Fibroblast of the aortic adventitia (primary cell): Measurements from ENCODE around the gene KLK12. TPM values are rescaled to one million over a fixed set of nuclear protein-coding genes. Genes with fewer than 3 reads are reported as not detected.

Experiments
- DNase-seq: peaks from one replicate; pipeline ENCODE4 v3.0.0-alpha.2; 2010; ENCODE audit warnings: low read depth
- H3K4me3 ChIP-seq: 2 replicates; pipeline ENCODE4 v1.5.1; 2011; ENCODE audit warnings: low read depth, mild to moderate bottlenecking, control low read depth, low read length, moderate library complexity
- CTCF ChIP-seq: IDR thresholded peaks from 2 replicates; pipeline ENCODE4 v1.5.1; 2011; ENCODE audit warnings: mild to moderate bottlenecking, low read length, control low read depth, inconsistent platforms; ENCODE audit not compliant: insufficient read depth
- total RNA-seq: library from RNA; depleted of rRNA; stranded (reverse); fragments of >200 nt; gene quantifications from 2 replicates; pipeline ENCODE4 v1.2.3, GENCODE V29; 2012; ENCODE audit warnings: low replicate concordance

Gene KLK12
- total RNA-seq, 1 donor, result not detected

- TF ChIP-seq CTCF, result no peak
- DNase-seq, result no peak
- H3K4me3 ChIP-seq, result no peak overlapping the region
These were observed 25.5 kb upstream of the KLK12 start for GRCh38 chr19:51060336-51060735.

GRCh38 chr19:51059715-51060114, 24.9 kb upstream of the KLK12 start:
- DNase-seq, result no peak
- no peak for TF ChIP-seq CTCF

GRCh38 chr19:51055866-51056265, 21.1 kb upstream of the KLK12 start:
- no peak for TF ChIP-seq CTCF
- no peak for DNase-seq
- no peak overlapping the region for H3K4me3 ChIP-seq

More at GRCh38 chr19:51059715-51060114, 24.9 kb upstream of the KLK12 start:
- H3K4me3 ChIP-seq, result no peak overlapping the region

GRCh38 chr19:51047031-51047335, 12.2 kb upstream of the KLK12 start:
- TF ChIP-seq CTCF, result no peak
- H3K4me3 ChIP-seq, result no peak overlapping the region
- DNase-seq, result no peak

GRCh38 chr19:51044327-51044726, 9.5 kb upstream of the KLK12 start:
- no peak overlapping the region for H3K4me3 ChIP-seq
- TF ChIP-seq CTCF, result no peak
- no peak for DNase-seq

- DNase-seq, result no peak
- no peak for TF ChIP-seq CTCF
- no peak overlapping the region for H3K4me3 ChIP-seq
These were observed 8.7 kb upstream of the KLK12 start for GRCh38 chr19:51043497-51043896.

- no peak overlapping the region for H3K4me3 ChIP-seq
- no peak for TF ChIP-seq CTCF
- no peak for DNase-seq
These were observed 5.3 kb upstream of the KLK12 start for GRCh38 chr19:51040151-51040550.
